Measurements from ENCODE around the gene MYO1E.

MYO1E gene

DNA sequence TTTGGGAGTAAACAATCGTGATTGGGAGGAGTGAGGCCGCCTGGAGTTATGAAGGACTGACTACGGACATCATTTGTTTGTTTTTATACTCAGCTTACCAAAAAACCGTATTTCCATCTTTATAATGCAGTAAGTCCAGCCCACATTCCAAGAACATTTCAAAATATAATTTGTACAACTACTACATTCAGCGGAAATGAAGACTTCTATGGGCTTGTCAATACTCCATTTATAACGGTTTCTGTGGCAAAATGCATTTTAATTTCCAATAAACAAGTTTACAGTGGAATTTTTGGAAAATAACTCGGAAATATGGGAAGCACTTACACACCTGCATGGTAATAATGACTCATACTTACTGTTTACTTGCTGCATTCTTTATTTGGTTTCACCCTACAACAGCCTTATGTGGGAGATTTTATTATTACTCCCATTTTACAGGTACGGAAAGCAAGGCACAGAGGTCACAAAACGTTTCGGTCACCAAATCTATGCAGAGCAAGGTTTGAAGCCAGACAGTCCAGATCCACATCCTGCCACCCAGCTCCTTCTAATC is 103.7 kb downstream of the MYO1E start:
- H3K4me3 ChIP-seq (ENCODE audit: low read depth, low read length): no peak overlapping the region
- H3K27me3 ChIP-seq (replicated peaks): no peaks in the 10 kb centered on the region
- no peak overlapping the region for H3K27ac ChIP-seq
- TF ChIP-seq, protein P1, sequence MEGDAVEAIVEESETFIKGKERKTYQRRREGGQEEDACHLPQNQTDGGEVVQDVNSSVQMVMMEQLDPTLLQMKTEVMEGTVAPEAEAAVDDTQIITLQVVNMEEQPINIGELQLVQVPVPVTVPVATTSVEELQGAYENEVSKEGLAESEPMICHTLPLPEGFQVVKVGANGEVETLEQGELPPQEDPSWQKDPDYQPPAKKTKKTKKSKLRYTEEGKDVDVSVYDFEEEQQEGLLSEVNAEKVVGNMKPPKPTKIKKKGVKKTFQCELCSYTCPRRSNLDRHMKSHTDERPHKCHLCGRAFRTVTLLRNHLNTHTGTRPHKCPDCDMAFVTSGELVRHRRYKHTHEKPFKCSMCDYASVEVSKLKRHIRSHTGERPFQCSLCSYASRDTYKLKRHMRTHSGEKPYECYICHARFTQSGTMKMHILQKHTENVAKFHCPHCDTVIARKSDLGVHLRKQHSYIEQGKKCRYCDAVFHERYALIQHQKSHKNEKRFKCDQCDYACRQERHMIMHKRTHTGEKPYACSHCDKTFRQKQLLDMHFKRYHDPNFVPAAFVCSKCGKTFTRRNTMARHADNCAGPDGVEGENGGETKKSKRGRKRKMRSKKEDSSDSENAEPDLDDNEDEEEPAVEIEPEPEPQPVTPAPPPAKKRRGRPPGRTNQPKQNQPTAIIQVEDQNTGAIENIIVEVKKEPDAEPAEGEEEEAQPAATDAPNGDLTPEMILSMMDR (IDR thresholded peaks at IDR 0.05; ENCODE audit: low read depth, low read length, missing control alignments): no peak
- H3K36me3 ChIP-seq (replicated peaks): peaks cover 6% of the 10 kb centered on the region
- in situ Hi-C loops (cut with HindIII; ENCODE audit: low pct_ligation_motif_present, low sequenced_read_pairs): no loop called here
- no peak for DNase-seq

DNA sequence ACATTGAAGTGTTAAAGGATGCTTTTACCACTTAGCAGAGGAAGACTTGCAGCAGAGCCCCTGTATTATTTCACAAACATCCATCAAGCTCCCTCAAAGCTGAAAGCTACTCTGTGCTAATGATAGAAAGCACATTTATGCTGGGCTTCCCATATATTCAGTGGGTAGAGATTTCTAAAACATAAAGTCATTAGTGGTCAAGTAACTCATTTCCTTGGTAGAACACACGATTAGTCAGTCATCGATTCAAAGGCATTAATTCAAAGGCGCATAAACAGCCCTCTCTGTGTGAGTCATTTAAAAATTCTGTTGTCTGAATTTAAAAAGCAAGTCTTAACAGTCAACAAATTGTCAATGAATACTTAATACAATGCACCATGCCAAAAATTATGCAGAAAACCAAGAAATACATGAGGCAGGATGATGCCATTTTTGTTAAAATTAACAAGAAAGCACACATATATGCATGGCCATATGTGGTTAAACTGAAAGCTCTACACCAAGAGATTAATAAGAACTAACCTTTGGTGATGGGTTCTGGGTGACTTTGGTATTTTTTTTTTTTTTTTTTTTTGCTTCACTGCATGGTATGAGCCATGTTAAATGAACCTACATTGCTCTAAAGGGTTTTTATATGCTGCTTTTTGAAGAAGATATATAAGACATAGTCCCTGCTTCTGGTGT is 104.4 kb downstream of the MYO1E start:
- Histone ChIP-seq H3K4me3 (ENCODE audit: low read depth, low read length) (no peak overlapping the region), H3K27me3 (replicated peaks) (no peaks in the 10 kb centered on the region), H3K36me3 (replicated peaks) (peaks cover 6% of the 10 kb centered on the region), H3K27ac (no peak overlapping the region)
- TF ChIP-seq, protein P1 (IDR thresholded peaks at IDR 0.05; ENCODE audit: low read depth, low read length, missing control alignments): no peak
- in situ Hi-C loops (cut with HindIII; ENCODE audit: low pct_ligation_motif_present, low sequenced_read_pairs): no loop called here
- no peak for DNase-seq

DNA sequence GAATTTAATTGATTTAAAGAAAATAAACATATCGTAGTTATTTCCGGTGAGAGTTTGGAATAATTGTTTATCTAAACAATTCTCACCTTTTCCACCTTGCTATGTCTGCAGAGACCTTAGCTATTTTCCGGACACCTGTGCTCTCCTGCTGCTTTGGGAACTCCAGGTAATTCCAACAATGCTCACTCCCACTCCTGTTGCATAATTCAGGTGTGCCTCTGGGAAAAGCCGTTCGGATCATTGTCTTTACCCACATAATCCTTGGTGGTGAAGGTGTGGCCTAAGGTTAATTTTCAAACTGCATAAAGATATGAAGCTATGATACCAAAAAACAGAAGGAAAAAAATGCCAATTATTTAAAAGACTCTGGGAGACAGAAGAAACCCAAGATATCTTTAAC is 106.6 kb downstream of the MYO1E start:
- in situ Hi-C loops (cut with HindIII; ENCODE audit: low pct_ligation_motif_present, low sequenced_read_pairs): no loop called here
- Histone ChIP-seq H3K4me3 (ENCODE audit: low read depth, low read length) (no peak overlapping the region), H3K27ac (no peak overlapping the region), H3K27me3 (replicated peaks) (no peaks in the 10 kb centered on the region), H3K36me3 (replicated peaks) (peaks cover 2% of the 10 kb centered on the region)
- TF ChIP-seq, protein P1 (IDR thresholded peaks at IDR 0.05; ENCODE audit: low read depth, low read length, missing control alignments): no peak
- DNase-seq: no peak

DNA sequence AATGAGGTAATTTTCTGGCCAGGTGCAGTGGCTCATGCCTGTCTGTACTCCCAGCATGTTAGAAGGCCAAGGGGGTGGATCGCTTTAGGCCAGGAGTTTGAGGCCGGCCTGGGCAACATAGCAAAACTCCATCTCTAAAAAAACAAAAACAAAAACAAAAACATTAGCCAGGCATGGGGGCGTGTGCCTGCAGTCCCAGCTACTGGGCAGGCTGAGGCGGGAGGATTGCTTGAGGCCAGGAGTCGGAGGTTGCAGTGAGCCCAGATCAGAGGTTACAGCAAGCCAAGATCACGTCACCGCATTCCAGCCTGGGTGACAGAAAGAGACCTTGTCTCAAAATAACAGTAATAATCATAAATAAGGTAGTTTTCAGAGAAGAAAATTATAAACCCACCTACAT is 110.4 kb downstream of the MYO1E start:
- H3K36me3 ChIP-seq (replicated peaks): peaks cover 11% of the 10 kb centered on the region
- H3K4me3 ChIP-seq (ENCODE audit: low read depth, low read length): no peak overlapping the region
- in situ Hi-C loops (cut with HindIII; ENCODE audit: low pct_ligation_motif_present, low sequenced_read_pairs): no loop called here
- H3K27me3 ChIP-seq (replicated peaks): no peaks in the 10 kb centered on the region
- TF ChIP-seq, protein P1 (IDR thresholded peaks at IDR 0.05; ENCODE audit: low read depth, low read length, missing control alignments): no peak
- no peak for DNase-seq
- H3K27ac ChIP-seq: no peak overlapping the region

DNA sequence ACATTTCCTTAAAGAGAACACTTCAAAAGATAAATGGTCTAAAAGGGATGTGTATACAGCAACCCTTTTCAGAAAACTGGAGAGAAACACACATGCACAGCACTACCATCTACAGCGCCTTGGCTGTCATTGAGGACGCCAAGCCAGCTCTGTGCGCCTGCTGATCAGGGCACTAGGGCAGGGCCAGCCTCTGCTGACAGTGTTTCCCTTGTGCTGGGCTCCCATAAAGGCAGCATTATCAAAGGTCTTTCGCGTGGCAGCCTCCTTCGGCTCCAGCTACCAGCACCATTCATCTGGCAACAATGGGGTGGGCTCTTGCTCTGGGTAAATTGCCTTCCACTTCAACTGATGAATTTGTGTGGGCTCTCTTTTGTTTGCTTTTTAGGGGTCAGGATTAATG is 112.6 kb downstream of the MYO1E start:
- Histone ChIP-seq H3K27me3 (replicated peaks) (no peaks in the 10 kb centered on the region), H3K36me3 (replicated peaks) (peaks cover 19% of the 10 kb centered on the region), H3K4me3 (ENCODE audit: low read depth, low read length) (no peak overlapping the region), H3K27ac (no peak overlapping the region)
- no peak for DNase-seq
- TF ChIP-seq, protein P1 (IDR thresholded peaks at IDR 0.05; ENCODE audit: low read depth, low read length, missing control alignments): no peak
- in situ Hi-C loops (cut with HindIII; ENCODE audit: low pct_ligation_motif_present, low sequenced_read_pairs): no loop called here
